Hematopoietic multipotent progenitor cell treated with erythropoietin and hydrocortisone succinate and interleukin-3 and kit ligand, for 6 days (in vitro differentiated cells): ENCODE data around the gene TUBB3.
A peak's percentile ranks its signal among the peaks of the same experiment; 100 is the strongest.

ENCODE experiments used
- DNase-seq: peaks from one replicate; pipeline ENCODE4 v3.0.0-alpha.2; 2015

Gene TUBB3

DNA sequence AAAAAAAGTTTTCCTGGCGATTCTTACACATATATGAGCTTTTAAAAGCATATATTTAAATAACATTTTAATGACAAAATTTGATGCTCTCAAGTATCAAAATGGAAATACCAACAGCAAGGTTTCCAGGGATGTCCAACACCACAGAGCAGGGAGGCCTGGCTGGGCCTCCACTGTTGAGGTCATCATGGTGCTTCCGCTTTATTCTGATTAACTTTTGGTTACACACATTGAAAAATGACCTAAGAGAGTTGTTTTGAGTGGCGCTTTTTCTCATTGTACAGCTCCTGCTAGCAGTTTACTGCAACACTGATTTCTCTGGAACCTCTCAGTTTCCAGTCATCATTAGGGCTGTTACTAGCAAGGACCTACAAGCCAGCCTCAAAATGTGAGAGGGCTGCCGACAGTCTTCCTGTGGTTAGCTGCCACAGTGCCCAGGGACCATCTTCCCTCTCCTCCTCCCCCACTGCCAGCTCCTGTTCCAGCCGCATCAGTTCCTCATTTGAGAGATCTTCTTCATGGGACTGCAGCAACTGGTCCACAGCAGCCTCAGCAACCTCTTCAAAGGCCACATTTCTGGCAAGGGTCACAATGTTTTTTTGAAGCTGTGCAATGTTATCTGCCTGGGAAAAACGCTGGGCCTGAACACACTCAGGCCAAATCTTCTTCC lies 46.7 kb downstream of the TUBB3 start:
- DNase-seq: peak; percentile 65

DNA sequence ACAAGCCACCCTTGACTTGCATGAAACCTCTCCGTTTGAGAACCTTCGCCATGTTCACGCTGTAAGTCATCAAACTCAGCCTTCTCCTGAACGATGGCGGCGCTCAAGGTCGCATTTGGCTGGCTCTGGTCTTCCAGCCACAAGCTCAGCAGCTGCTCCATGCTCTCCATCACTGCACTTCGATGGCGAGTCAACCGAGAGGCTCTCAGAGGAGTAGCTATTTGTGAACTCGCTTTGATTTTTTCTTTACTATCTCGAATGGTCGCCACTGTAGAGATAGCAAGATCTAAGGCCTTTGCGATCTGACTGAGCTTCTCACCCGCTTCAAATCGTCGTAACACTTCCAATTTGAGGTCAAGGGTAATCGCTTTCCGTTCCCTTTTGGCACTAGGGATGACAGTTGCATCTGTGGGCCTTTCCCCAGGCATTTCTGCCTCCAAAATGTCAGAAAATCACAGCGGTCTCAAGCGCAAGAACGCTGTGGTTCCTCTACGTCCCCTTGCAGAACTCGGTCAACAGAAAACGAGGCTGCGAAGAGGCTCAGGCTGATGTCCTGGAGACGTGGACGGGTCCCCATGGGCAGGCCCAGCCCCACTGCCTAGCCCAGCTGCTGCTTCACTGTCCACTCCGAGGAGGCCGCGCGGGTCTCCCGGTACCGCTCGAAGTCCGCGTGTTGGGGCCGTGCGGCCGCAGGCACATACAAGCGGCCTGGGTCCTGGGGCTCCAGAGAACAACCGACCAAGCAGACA lies 48.5 kb downstream of the TUBB3 start:
- no peak for DNase-seq

DNA sequence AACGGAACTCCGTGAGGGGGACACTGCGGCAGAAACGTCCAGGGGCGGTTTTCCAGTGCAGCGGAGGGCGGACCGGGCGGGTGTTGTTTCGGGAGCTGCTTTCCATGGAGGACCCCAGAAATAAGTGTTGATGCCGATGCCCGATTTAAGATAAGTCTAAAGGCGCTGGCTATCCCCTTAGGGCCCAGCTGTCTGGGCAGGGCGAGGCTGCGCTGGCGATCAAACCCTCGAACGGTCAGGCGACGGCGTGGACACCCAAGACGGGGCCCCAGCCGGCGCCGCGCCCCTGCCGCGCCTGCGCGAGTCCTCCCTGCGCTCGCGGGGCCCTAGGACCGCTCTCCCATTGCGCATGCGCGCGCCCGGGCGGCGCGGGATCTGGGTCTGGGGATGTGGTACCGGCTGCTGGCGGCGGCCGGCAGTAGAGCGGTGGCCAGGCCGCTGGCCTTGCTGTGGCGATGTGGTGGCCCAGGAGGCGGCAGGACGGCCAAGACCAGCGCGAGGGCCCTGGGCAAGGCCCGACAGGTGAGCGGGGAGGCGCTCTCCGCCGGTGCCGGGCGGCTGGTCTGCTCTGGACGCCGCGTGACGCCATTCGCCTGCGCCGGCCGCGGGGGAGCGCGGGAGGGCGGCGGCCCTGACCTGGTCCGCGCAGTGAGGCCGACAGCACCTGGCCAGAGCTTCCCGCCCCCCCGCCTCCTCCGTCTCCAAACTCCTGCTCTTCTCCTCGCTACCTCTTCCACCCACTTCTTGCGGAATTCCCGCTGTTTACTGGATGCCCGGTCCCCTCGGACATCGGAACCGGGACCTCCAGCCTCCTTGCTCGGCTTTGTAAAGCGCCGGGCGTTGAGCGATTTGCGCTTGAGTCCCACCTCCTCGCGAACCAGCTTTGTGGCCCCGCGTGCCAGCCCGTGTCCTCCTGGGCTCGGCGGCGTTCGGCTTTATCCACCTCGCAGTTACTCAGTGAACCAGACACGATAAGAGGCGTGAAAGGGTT lies 49.4 kb downstream of the TUBB3 start:
- peak; percentile 95 for DNase-seq

- no peak for DNase-seq
Measured at GRCh38 chr16:89973235-89973634, 50.1 kb downstream of the TUBB3 start.

DNA sequence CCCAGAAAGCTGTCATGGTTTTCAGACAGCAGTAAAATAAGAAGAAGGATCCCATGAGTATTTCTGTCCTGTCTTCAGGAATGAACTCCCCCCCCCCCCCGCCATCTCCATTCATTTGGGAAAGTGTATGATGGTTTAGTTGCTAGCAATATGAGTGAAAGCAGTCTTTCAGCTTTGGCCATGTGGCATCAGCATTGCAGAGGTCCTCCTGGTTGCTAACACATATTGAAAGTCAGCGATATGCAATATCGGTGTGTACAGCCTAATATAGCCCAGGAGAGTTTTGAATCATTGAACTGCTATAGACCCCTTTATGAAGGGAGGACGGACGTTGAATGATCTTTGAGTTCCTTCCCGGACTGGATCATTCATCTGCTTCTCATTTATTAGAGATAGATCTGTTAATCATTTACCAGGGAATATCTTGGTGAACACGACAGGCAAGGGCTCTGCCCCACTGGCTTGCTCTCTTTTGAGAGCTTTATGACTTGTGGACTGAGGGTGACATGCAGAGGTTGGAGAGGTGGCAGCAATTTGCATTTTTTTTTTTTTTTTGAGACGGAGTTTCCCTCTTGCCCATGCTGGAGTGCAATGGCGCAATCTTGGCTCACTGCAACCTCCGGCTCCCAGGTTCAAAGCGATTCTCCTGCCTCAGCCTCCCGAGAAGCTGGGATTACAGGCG lies 50.7 kb downstream of the TUBB3 start:
- peak; percentile 17 for DNase-seq

- no peak for DNase-seq
Measured at GRCh38 chr16:89974870-89975269, 51.7 kb downstream of the TUBB3 start.

DNA sequence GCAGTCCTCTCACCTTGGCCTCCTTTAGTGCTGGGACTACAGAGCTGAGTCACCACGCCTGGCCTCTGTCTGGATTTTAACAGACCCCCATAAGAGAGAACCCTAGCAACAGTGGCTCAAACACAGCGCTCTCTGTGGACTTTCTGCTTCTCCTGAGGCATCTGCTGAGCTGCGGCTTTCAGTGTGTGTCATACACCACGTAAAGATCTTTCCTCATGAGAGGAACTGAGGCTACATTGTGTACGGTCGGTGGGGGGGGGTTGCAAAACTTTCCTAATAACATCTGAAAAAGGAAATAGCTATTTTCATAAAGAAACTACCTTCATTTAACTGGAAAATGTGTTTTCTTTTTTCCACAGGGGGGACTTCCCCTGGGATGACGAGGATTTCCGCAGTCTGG lies 58.3 kb downstream of the TUBB3 start:
- no peak for DNase-seq

- DNase-seq: no peak
Measured at GRCh38 chr16:89982318-89982717, 59.2 kb downstream of the TUBB3 start.

- DNase-seq: no peak
Measured at GRCh38 chr16:89983536-89983935, 60.4 kb downstream of the TUBB3 start.

GRCh38 chr16:89984216-89984615 lies 61.1 kb downstream of the TUBB3 start:
- no peak for DNase-seq

GRCh38 chr16:89985219-89985618 lies 62.1 kb downstream of the TUBB3 start:
- no peak for DNase-seq
